ENCODE results near the gene PTPRN.

Gene PTPRN

DNA sequence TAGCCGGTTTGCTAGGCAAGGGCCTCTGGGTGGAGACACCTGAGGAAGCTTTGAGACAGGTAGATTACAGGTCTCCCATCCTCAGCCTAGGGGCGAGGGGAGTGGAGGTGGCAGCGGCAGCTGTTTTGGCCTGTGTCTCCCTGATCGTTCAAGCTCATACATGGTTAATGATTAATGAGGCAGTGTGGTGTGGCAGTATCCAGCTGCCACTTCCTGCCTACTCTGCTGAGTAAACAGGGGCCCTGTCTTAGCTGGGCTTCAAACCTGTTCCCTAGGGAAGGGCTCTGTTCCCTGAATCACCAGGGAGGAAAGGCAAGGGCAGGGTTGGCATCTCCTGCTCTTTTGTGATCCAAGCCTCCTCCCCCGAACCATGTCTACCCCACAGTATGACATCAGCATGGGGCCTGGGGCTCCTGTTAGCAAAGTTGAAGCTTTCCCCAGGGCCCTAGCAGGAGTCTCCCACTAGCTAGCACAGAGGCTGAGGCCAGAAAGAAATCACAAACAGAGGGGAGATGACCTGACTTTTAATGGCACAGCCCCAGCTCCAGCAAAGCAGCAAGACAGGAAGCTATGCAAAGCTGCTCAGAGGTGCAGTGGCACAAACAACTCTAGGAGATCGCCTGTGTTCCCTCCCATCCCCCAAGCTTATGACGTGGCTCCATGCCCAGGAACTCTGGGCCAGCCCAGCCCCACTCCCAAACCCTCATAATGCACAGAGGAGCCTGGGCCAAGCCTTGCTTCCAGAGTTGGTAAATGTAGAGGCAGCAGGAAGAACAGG, 59.8 kb downstream of the PTPRN start:
- Histone ChIP-seq H3K36me3 (peaks cover 41% of the 10 kb centered on the region), H3K27me3 (no peaks in the 10 kb centered on the region), H3K4me1 (ENCODE audit: control insufficient read depth in 1 of 2, insufficient read depth in 1 of 2, low read depth in 1 of 2, low read length in 1 of 2) (peaks cover 79 to 81% of the 10 kb centered on the region in 2 experiments), H3K27ac (peak overlapping the region; percentile 95), H3K4me3 (ENCODE audit: low read depth in 1 of 2, low read length in 1 of 2) (peak overlapping the region; percentile 96 to 99), H3K9me3 (no peaks in the 10 kb centered on the region)
- no peak for TF ChIP-seq CTCF (IDR thresholded peaks at IDR 0.05)

DNA sequence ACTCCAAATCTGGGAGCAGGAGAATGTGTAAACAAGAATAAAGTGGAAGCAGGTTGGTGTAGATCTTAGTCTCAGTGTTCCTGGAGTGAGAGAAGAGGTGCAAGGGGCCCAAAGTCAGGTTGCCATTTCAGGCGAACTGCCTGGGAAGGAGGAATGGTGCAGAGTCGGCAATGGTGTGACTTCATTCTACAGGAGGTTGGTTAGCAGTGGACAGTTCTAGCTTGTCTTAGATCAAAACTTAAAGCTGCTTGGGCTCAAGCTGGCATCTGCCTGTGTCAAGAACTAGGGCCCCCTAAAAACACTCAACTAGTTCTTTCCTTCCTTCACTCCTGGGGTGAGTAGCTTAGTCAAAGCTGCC, 60.4 kb downstream of the PTPRN start:
- no peak for TF ChIP-seq CTCF (IDR thresholded peaks at IDR 0.05)
- Histone ChIP-seq H3K36me3 (peaks cover 41% of the 10 kb centered on the region), H3K4me3 (ENCODE audit: low read depth in 1 of 2, low read length in 1 of 2) (peak overlapping the region; percentile 96 to 99), H3K27ac (peak overlapping the region; percentile 95), H3K4me1 (ENCODE audit: control insufficient read depth in 1 of 2, insufficient read depth in 1 of 2, low read depth in 1 of 2, low read length in 1 of 2) (peaks cover 84 to 86% of the 10 kb centered on the region in 2 experiments), H3K27me3 (no peaks in the 10 kb centered on the region), H3K9me3 (no peaks in the 10 kb centered on the region)

DNA sequence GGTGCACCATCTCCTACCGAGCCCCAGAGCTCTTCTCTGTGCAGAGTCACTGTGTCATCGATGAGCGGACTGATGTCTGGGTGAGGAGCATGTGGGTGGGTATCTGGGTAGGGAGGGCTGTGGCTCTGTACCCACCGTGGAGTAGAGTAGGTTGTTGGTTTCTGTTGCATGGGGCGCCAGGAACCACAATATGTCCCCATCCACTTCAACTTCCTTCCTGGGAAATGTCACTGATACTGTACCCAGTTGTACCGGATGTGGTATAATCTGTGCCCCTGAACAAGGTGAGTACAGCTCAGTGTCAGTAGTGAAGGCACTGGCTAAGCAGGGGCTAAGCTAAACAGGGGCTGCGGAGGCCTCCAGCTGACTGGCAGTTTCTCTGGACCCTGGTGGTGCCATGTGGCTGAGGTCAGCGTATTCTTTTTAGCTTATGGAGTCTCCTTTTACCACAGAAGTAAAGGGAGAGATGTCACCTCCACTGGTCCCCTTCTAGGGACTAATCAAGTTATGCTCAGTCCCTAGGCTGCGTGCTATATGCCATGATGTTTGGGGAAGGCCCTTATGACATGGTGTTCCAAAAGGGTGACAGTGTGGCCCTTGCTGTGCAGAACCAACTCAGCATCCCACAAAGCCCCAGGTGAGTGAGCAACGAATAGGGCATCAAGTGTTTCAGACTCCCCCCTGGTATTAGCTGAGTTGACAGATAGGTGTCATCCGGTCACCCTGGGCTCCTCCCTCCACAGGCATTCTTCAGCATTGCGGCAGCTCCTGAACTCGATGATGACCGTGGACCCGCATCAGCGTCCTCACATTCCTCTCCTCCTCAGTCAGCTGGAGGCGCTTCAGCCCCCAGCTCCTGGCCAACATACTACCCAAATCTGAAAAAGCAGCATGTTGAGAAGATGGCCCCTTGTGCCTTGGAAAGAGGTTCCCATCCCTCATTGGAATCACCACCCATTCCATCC, 61.2 kb downstream of the PTPRN start:
- peak overlapping the region; percentile 95 for H3K27ac ChIP-seq

DNA sequence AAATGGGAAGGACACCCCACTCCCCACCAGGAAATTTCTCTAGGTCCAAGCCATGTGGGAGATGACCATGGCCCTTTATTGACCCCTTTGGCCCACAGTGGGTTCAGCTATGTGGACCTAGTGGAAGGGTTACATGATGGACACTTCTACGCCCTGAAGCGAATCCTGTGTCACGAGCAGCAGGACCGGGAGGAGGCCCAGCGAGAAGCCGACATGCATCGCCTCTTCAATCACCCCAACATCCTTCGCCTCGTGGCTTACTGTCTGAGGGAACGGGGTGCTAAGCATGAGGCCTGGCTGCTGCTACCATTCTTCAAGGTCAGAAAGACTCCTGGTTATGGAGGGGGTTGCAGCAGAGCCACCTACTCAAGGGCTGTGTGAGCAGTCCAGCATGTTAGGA, 62.6 kb downstream of the PTPRN start:
- no peak for TF ChIP-seq CTCF (IDR thresholded peaks at IDR 0.05)
- Histone ChIP-seq H3K27me3 (no peaks in the 10 kb centered on the region), H3K36me3 (peaks cover 35% of the 10 kb centered on the region), H3K27ac (peak overlapping the region; percentile 95), H3K9me3 (no peaks in the 10 kb centered on the region), H3K4me3 (ENCODE audit: low read depth in 1 of 2, low read length in 1 of 2) (peak overlapping the region; percentile 96 to 99), H3K4me1 (ENCODE audit: control insufficient read depth in 1 of 2, insufficient read depth in 1 of 2, low read depth in 1 of 2, low read length in 1 of 2) (peaks cover 86 to 89% of the 10 kb centered on the region in 2 experiments)

More for the DNA sequence above, 61.2 kb downstream of the PTPRN start:
- Histone ChIP-seq H3K27me3 (no peaks in the 10 kb centered on the region), H3K36me3 (peaks cover 41% of the 10 kb centered on the region), H3K9me3 (no peaks in the 10 kb centered on the region), H3K4me1 (ENCODE audit: control insufficient read depth in 1 of 2, insufficient read depth in 1 of 2, low read depth in 1 of 2, low read length in 1 of 2) (peaks cover 91 to 92% of the 10 kb centered on the region in 2 experiments), H3K4me3 (ENCODE audit: low read depth in 1 of 2, low read length in 1 of 2) (peak overlapping the region; percentile 96 to 99)
- no peak for TF ChIP-seq CTCF (IDR thresholded peaks at IDR 0.05)

GRCh38 chr2:219245899-219246230, 63.3 kb downstream of the PTPRN start:
- Histone ChIP-seq H3K27me3 (no peaks in the 10 kb centered on the region), H3K9me3 (no peaks in the 10 kb centered on the region), H3K4me3 (ENCODE audit: low read depth in 1 of 2, low read length in 1 of 2) (peak overlapping the region; percentile 89 to 99), H3K36me3 (peaks cover 28% of the 10 kb centered on the region), H3K27ac (peak overlapping the region; percentile 95), H3K4me1 (ENCODE audit: control insufficient read depth in 1 of 2, insufficient read depth in 1 of 2, low read depth in 1 of 2, low read length in 1 of 2) (peaks cover 79 to 82% of the 10 kb centered on the region in 2 experiments)
- TF ChIP-seq CTCF (IDR thresholded peaks at IDR 0.05), result no peak
